Transverse colon (tissue), 4 donors: Measurements from ENCODE around the gene NSD1. TPM values are rescaled to one million over a fixed set of nuclear protein-coding genes. Genes with fewer than 3 reads are reported as not detected.

Source experiments
- DNase-seq: peaks from one replicate; pipeline ENCODE4 v3.0.0-alpha.2; 2019
- H3K27ac ChIP-seq, 4 donors: fragments of 200-600 bp; sonication (generic); 2 replicates each; pipeline ENCODE4 v1.5.1; 2016 to 2018; ENCODE audit warnings: inconsistent platforms in 4 of 4
- H3K27me3 ChIP-seq: fragments of 200-600 bp; sonication (generic); 2 replicates; pipeline ENCODE4 v1.5.1; 2017; ENCODE audit warnings: inconsistent platforms
- H3K36me3 ChIP-seq, 4 donors: fragments of 200-600 bp; sonication (generic); 2 replicates each; pipeline ENCODE4 v1.5.1; 2017 to 2019; ENCODE audit warnings: inconsistent platforms in 4 of 4
- H3K4me1 ChIP-seq, 4 donors: fragments of 200-600 bp; sonication (generic); 2 replicates each; pipeline ENCODE4 v1.5.1; 2017 to 2020; ENCODE audit warnings: inconsistent platforms in 4 of 4
- H3K4me3 ChIP-seq, 4 donors: fragments of 200-600 bp; sonication (generic); 1 replicate in 1 of 4; 2 replicates in 3 of 4; pipeline versions ENCODE4 v1.5.1 to v1.6.1; 2017 to 2019; ENCODE audit warnings: inconsistent platforms in 4 of 4
- H3K9me3 ChIP-seq, 2 donors: fragments of 200-600 bp; sonication (generic); 2 replicates each; pipeline ENCODE4 v1.5.1; 2017 to 2019; ENCODE audit warnings: inconsistent platforms in 2 of 2
- EP300 ChIP-seq: sonication (generic); formaldehyde crosslinking; IDR thresholded peaks from one replicate; pipeline ENCODE4 v1.6.1; 2017; ENCODE audit warnings: antibody characterized with exemption, low read depth
- POLR2A ChIP-seq: fragments of 450-650 bp; IDR thresholded peaks from one replicate; pipeline ENCODE4 v1.6.1; 2016; ENCODE audit warnings: antibody characterized with exemption, mild to moderate bottlenecking, moderate library complexity
- POLR2AphosphoS5 ChIP-seq, 3 donors: sonication (generic); formaldehyde crosslinking; IDR thresholded peaks; one replicate each; pipeline ENCODE4 v1.6.1; 2016; ENCODE audit warnings: antibody characterized with exemption in 3 of 3
- WGBS, 2 donors: methylation state at CpG; one replicate each; pipeline ENCODE4 v1.1.5; 2018; ENCODE audit warnings: low coverage in 1 of 2; 5-methylcytosine and 5-hydroxymethylcytosine counted together
- in situ Hi-C, 4 donors: fragments of 200-750 bp; cut with MboI; loops; one replicate each; pipeline versions ENCODE4 v1.15.0 to v1.15.1; 2017; ENCODE audit warnings: low sequenced_read_pairs in 3 of 4, low pct_ligation_motif_present in 1 of 4, low pct_unique_long_range_greater_than_20kb in 1 of 4
- intact Hi-C: fragments of 100-400 bp; cut with DNase I; formaldehyde crosslinking; loops from one replicate; pipeline ENCODE4 v1.15.1; 2023; ENCODE audit warnings: low total_unique reads
- total RNA-seq, 4 donors: library from RNA; depleted of rRNA; stranded (reverse); fragments of >200 nt; gene quantifications; one replicate each; pipeline ENCODE4 v1.1.0, GENCODE V29; 2016
- TF ChIP-seq, protein P1 (sequence below), 5 experiments: fragments of 200-600 bp in 3 of 5; fragments of 450-650 bp in 2 of 5; sonication (generic) in 3 of 5; IDR thresholded peaks; 1 replicate in 2 of 5; 2 replicates in 3 of 5; pipeline ENCODE4 v1.5.1; 2016 to 2017; ENCODE audit warnings: antibody characterized with exemption in 5 of 5, inconsistent platforms in 3 of 5, mild to moderate bottlenecking in 2 of 5, moderate library complexity in 1 of 5

NSD1 gene
- total RNA-seq, 4 donors from 2014 or later: 32.6 to 84.9 (median 60.7) TPM

DNA sequence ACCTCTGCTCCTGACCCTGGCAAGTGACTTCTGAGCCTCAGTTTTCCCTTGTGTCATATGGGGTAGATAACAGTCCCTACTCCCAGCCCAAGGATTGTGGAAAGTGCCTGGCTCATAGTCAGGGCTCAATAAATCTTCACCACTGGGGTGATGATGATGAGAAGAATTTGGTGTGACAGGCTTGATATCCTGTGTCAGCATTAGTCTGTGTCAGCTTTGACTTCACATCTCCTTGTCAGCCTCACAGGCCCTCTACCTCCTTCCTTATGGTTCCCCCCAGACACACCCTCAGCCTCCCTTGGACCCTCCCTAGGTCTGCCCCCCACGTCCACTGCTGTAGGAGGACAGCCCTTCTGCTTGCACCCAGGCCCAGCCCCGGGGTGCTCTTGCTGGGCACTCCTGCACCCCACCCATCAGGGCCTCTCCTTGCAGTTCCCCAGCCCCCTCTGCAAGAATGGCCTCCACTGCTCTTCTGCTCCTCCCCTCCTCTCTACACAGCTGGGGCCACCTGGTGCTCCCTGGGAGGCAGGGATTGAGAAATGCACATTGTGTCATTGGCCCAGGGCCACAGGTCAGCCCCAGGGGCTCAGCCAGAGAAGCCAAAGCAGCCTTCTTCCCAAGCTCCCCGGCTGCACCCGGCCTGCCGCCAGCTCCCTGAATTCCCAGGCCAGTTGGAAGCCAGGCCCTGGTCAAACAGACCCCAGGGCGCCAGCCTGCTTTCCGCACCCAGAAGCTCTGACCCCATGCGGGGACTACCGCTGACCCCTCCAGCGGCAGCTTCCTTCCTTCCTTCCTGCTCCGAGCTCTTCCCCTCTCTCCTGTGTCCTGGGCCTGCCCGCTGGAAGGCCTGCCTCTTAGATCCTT, 39.1 kb upstream of the NSD1 start:
- Histone ChIP-seq H3K9me3 (no peaks in the 10 kb centered on the region), H3K27me3 (no peaks in the 10 kb centered on the region), H3K4me1 (peaks cover 2 to 51% (median 33%) of the 10 kb centered on the region in 4 donors), H3K36me3 (no peaks in the 10 kb centered on the region), H3K27ac (peak overlapping the region; percentile 49 to 72 (median 66)), H3K4me3 (no peak overlapping the region)
- WGBS, 2 donors: 37 to 71% methylated on average over 2 to 12 of the region's 12 CpGs
- in situ Hi-C loops (no loop called here), intact Hi-C loops (loop anchor here (10.0 kb wide), 1 partner anchor 1630 kb away; no protein-coding TSS in a partner anchor)
- peak; percentile 73 for DNase-seq
- TF ChIP-seq EP300: no peak
- TF ChIP-seq POLR2AphosphoS5 (IDR thresholded peaks at IDR 0.05): peak; percentile 74 to 94 (median 93)

DNA sequence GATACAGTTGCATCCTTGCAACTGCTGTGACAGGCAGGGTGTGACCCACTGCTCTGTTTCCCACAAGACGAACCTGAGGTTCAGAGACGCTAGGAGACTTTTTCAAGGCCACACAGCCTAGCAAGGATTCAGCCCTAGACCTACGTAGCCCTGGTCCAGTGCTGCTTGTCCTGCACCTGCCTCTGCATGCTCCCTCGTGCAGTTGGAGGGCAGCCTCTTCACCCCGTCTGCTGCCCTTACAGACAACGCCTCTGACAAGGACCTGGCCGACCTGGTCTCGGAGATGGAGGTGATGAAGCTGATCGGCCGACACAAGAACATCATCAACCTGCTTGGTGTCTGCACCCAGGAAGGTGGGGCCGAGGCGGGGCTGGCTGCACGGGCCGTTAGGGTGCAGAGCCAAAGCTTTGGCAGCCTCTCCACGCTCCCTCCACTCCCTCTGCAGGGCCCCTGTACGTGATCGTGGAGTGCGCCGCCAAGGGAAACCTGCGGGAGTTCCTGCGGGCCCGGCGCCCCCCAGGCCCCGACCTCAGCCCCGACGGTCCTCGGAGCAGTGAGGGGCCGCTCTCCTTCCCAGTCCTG, 38.4 kb upstream of the NSD1 start:
- TF ChIP-seq POLR2AphosphoS5 (IDR thresholded peaks at IDR 0.05) (no peak), POLR2A (no peak), EP300 (no peak)
- TF ChIP-seq, protein P1, sequence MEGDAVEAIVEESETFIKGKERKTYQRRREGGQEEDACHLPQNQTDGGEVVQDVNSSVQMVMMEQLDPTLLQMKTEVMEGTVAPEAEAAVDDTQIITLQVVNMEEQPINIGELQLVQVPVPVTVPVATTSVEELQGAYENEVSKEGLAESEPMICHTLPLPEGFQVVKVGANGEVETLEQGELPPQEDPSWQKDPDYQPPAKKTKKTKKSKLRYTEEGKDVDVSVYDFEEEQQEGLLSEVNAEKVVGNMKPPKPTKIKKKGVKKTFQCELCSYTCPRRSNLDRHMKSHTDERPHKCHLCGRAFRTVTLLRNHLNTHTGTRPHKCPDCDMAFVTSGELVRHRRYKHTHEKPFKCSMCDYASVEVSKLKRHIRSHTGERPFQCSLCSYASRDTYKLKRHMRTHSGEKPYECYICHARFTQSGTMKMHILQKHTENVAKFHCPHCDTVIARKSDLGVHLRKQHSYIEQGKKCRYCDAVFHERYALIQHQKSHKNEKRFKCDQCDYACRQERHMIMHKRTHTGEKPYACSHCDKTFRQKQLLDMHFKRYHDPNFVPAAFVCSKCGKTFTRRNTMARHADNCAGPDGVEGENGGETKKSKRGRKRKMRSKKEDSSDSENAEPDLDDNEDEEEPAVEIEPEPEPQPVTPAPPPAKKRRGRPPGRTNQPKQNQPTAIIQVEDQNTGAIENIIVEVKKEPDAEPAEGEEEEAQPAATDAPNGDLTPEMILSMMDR (IDR thresholded peaks at IDR 0.05): no peak
- Histone ChIP-seq H3K4me3 (no peak overlapping the region), H3K4me1 (peaks cover 0 to 47% (median 28%) of the 10 kb centered on the region in 4 donors), H3K27me3 (no peaks in the 10 kb centered on the region), H3K36me3 (no peaks in the 10 kb centered on the region), H3K27ac (peak overlapping the region; percentile 49 to 72 (median 66)), H3K9me3 (no peaks in the 10 kb centered on the region)
- intact Hi-C loops: loop anchor here (10.0 kb wide), 1 partner anchor 1630 kb away; no protein-coding TSS in a partner anchor
- in situ Hi-C loops: no loop called here
- no peak for DNase-seq
- WGBS, 2 donors: 71 to 90% methylated on average over 7 to 28 of the region's 28 CpGs

DNA sequence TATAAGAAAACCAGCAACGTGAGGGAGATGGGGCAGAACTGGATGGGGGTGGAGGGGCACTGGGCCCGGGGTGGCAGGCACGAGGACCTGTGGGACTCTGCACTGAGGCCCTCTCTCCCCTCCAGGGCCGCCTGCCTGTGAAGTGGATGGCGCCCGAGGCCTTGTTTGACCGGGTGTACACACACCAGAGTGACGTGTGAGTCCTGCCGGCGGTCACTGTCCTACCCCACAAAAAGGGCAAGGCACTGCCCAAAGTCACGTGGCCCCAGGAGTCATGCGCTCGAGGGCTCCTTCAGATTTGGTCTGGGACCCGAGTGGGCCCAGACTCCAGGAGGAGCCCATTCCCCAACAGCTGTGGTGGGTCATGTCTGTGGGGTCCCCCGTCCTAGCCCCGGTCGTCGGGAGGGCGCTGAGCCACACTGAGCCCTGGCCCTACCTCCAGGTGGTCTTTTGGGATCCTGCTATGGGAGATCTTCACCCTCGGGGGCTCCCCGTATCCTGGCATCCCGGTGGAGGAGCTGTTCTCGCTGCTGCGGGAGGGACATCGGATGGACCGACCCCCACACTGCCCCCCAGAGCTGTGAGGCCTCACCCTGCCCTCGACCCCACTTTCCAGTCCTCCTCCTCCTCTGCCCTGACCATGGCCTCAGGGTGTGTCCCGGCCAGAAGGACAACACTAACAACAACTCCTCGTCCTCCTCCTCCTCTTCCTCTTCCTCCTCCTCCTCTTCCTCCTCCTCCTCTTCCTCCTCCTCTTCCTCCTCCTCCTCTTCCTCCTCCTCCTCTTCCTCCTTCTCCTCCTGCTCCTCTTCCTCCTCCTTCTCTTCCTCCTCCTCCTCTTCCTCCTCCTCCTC, 37.2 kb upstream of the NSD1 start:
- intact Hi-C loops: loop anchor here (10.0 kb wide), 1 partner anchor 1632 kb away; no protein-coding TSS in a partner anchor
- H3K4me1 ChIP-seq: peaks cover 0 to 42% (median 22%) of the 10 kb centered on the region in 4 donors
- no peaks in the 10 kb centered on the region for H3K36me3 ChIP-seq
- no peaks in the 10 kb centered on the region for H3K27me3 ChIP-seq
- no peak for DNase-seq
- 62 to 80% methylated on average over 3 to 29 of the region's 29 CpGs for WGBS, 2 donors
- H3K9me3 ChIP-seq: no peaks in the 10 kb centered on the region
- TF ChIP-seq POLR2AphosphoS5 (IDR thresholded peaks at IDR 0.05) (no peak), POLR2A (no peak), EP300 (no peak)
- TF ChIP-seq, protein P1 (IDR thresholded peaks at IDR 0.05): no peak
- H3K4me3 ChIP-seq: no peak overlapping the region
- in situ Hi-C loops: no loop called here
- H3K27ac ChIP-seq: peak overlapping the region; percentile 49 to 72 (median 66)

DNA sequence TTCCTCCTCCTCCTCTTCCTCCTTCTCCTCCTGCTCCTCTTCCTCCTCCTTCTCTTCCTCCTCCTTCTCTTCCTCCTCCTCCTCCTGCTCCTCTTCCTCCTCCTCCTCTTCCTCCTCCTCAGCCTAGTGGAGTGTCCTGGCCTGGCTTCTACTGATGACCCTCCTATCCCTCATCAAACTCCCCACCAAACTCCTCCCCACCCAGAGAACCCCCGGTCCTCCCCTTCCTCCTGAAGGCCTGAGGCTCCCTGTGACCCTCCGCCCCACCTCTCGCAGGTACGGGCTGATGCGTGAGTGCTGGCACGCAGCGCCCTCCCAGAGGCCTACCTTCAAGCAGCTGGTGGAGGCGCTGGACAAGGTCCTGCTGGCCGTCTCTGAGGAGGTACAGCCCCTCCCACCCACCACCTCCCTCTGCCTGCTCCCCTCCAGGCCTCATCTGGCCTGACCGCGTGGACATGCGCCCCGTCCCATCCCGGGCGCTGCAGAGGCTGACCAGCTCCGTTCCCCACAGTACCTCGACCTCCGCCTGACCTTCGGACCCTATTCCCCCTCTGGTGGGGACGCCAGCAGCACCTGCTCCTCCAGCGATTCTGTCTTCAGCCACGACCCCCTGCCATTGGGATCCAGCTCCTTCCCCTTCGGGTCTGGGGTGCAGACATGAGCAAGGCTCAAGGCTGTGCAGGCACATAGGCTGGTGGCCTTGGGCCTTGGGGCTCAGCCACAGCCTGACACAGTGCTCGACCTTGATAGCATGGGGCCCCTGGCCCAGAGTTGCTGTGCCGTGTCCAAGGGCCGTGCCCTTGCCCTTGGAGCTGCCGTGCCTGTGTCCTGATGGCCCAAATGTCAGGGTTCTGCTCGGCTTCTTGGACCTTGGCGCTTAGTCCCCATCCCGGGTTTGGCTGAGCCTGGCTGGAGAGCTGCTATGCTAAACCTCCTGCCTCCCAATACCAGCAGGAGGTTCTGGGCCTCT, 36.3 kb upstream of the NSD1 start:
- no peak for DNase-seq
- in situ Hi-C loops: no loop called here
- H3K27ac ChIP-seq: peak overlapping the region; percentile 59 to 70 (median 63)
- TF ChIP-seq EP300 (no peak), POLR2AphosphoS5 (IDR thresholded peaks at IDR 0.05) (no peak), POLR2A (no peak)
- TF ChIP-seq, protein P1 (IDR thresholded peaks at IDR 0.05): no peak
- H3K27me3 ChIP-seq: no peaks in the 10 kb centered on the region
- peaks cover 0 to 34% (median 17%) of the 10 kb centered on the region in 4 donors for H3K4me1 ChIP-seq
- H3K9me3 ChIP-seq: no peaks in the 10 kb centered on the region
- 84% methylated on average over 26 of the region's 30 CpGs; no CpG with 5 or more reads in 1 of the 2 donors for WGBS, 2 donors
- H3K36me3 ChIP-seq: no peaks in the 10 kb centered on the region
- no peak overlapping the region for H3K4me3 ChIP-seq
- intact Hi-C loops: loop anchor here (10.0 kb wide), 1 partner anchor 1632 kb away; no protein-coding TSS in a partner anchor
